ENCODE results near the gene COLGALT1.

GRCh38 chr19:17625980-17626379, 70.5 kb downstream of the COLGALT1 start:
- TF ChIP-seq POLR2AphosphoS5 (IDR thresholded peaks at IDR 0.05; ENCODE audit: low read depth, low read length): no peak
- no peak for TF ChIP-seq TAF1 (IDR thresholded peaks at IDR 0.05; ENCODE audit: borderline replicate concordance, insufficient read depth, low read length)
- no peak for TF ChIP-seq SIN3A (IDR thresholded peaks at IDR 0.05; ENCODE audit: borderline replicate concordance, insufficient read depth, low read length)
- no peak for TF ChIP-seq REST (IDR thresholded peaks at IDR 0.05; ENCODE audit: insufficient read depth in 1 of 2, low read depth in 2 of 2, low read length in 2 of 2)
- no peak for TF ChIP-seq FOXP2 (optimal IDR thresholded peaks at IDR 0.05; ENCODE audit: borderline replicate concordance, extremely low read depth, extremely low read length, insufficient read depth)

All from PFSK-1 (cell line).